Activated CD4-positive, CD25-positive, alpha-beta regulatory T cell treated with anti-CD3 and anti-CD28 coated beads, Interleukin-2, amount 50 U/mL, for 24 hours (primary cell): Measurements from ENCODE around the gene MICAL2.

Experiments used
- ATAC-seq, 2 donors: fragments of 150-1000 bp; cut with Tn5 transposase; one replicate each; pipeline ENCODE4 v1.10.0; 2021; ENCODE audit warnings: mild to moderate bottlenecking in 1 of 2, moderate library complexity in 1 of 2

The MICAL2 gene

GRCh38 chr11:12253843-12254281 lies 143.5 kb downstream of the MICAL2 start:
- ATAC-seq = no peak

- ATAC-seq = no peak
Measured at GRCh38 chr11:12258451-12258850, 148.1 kb downstream of the MICAL2 start.

DNA sequence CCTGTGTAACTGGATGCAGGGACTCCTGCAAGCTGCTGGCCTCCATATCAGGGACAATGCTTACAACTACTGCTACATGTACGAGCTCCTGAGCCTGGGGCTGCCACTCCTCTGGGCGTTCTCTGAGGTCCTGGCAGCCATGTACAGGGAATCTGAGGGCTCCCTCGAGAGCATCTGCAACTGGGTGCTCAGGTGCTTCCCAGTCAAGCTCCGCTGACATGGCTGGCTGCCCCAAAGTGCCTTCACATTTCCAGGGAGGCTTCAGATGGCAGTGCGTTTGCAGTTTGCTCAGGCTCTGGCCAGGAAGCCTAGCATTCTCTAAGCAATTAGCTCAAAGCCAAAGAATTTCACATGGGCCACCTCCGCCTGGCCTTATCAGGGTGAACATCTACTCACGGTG lies 149.6 kb downstream of the MICAL2 start:
- no peak for ATAC-seq

- ATAC-seq = no peak
Measured at GRCh38 chr11:12260731-12261521, 150.5 kb downstream of the MICAL2 start.

DNA sequence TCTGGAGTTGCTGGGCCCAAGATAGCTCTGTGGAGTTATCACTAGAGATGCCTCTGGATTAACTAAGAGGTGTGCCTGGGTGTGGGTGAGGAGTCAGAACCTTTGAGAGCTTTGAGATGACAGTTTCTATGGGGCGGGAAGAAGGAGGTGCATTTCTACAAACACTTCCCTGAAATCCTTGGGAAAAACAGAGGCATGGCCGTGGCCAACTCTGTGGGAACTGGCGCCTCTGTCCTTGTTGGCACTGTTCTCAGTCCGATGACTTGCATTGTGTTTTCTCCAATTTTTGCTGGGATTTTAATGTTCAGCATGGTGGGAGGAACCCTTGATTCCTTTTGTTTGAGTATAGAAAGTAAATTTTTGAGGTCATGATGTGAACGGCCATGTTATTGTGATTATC lies 151.2 kb downstream of the MICAL2 start:
- ATAC-seq = no peak

- ATAC-seq = no peak
Measured at GRCh38 chr11:12263141-12263693, 152.8 kb downstream of the MICAL2 start.

- ATAC-seq = no peak
Measured at GRCh38 chr11:12264361-12264760, 154.0 kb downstream of the MICAL2 start.

DNA sequence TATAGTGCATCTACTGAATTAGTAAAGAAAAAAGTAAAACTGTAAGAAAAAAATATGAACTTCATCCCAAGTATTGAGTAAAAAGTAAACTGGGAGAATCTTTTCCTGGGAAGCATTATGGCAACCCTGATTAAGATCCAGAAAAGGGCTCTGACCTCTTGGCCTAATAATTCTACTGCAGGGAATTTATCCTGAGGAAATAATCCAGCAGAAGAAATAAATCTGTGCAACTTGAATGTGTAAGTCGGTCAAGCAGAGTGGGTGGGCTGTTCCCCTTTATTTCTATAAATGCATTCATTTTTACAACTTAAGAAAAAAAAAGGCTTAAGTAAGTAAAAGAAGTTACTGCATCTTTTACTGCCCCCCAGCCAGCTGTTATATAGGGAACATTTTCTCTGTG lies 155.7 kb downstream of the MICAL2 start:
- ATAC-seq = no peak

GRCh38 chr11:12266943-12267342 lies 156.6 kb downstream of the MICAL2 start:
- ATAC-seq = no peak

DNA sequence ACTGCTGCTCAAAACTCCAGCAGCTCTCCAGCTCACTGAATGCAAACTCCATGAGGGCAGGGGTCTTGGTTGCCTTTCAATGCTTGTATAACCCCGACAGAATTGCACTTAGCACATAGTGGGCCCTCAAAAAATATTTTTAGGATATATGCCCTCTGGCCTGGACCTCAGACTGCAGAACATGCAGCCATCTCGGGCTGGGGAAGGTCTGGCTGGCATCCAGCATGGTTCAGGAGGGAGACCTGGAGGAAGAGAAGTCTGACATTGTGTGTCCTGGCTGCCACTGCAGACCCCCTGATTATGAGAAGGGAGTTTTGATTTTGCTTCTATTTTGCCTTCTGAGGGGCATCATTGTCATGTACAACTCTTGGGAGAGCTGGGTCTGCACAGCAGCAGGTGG lies 157.5 kb downstream of the MICAL2 start:
- no peak for ATAC-seq

- no peak for ATAC-seq
Measured at GRCh38 chr11:12269104-12269441, 158.7 kb downstream of the MICAL2 start.

DNA sequence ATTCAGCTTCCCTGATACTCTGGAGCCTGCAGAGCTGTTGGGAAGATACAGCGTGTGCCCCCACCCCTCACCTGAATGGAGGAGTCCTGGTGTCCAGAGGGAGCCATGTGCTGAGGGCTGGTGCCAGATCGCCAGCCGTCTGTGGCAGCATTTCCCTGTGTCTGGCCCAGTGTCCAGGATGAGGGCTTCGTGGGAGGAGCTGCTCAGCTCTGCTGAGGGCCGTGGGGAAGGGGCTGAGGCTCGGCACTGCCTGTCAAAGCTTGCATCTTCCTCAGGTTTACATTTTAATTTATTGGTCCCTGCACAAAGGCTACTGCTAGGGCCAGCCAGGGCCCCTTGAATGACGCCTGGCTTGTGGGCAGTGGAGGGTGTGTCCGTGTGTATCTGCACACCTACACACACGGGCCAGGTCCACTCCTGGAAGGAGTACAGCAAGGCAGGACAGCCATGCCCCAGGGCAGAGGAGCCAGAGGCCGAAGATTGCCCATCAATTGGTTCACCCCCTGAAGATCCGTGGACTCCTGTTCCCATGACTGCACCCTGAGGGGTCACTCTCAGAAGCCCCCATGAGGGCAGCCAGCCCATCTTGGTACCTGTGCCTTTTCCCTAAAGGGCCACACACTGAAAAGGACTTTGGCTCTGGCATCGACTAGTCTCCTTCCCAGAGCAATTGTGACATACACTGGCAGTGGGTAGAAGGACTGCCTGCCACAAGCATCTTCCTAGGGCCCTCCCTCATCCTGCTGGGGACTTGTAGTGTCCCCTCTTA lies 159.2 kb downstream of the MICAL2 start:
- ATAC-seq = no peak

DNA sequence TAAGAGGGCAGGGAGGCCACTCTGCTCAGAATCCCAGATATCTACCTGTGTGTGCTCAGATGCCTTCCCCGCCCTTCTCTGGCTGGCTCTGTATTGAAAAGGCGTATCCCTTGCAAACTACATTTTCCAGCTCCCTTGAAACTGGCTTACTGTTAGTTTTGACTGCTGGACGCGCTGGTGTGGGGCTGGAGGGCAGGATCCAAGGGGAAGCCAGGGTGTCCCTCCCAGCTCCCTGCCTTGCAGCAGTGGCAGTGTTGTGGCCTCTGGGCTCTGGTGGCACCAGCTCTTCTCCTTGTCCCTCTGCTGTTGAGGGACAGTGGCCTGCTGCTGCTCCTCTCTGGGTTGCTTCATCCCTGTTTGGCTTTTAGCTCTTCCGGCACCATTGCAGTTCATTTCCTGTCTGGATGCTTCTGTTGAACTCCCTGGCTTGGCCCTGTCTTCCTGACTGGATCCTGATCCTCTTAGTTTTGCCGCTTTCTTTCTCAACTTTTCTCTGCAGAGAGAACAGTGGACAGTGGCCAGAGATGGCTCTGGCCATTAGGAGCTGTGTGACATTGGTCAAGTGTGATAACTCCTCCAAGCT lies 159.9 kb downstream of the MICAL2 start:
- no peak for ATAC-seq

- ATAC-seq = no peak
Measured at GRCh38 chr11:12270817-12271216, 160.4 kb downstream of the MICAL2 start.

DNA sequence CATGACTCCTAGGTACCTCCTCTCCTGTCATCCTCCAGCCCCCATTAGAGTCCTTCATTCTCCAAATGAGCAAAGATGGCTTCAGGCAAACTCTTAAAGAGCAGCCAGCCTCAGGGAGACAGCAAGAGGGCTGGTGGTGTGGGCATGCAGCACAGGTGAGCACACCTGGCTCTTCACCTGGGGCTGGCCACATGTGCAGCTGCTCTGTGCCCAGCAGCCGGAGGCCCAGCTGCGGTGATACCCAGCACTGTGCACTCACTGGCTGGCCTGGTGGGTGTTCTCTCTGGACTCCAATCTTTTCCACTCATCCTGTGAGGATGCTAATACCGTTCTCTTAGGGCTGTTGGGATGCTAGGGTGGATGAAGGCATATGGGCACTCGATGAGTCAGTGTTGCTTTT lies 160.9 kb downstream of the MICAL2 start:
- ATAC-seq = no peak

DNA sequence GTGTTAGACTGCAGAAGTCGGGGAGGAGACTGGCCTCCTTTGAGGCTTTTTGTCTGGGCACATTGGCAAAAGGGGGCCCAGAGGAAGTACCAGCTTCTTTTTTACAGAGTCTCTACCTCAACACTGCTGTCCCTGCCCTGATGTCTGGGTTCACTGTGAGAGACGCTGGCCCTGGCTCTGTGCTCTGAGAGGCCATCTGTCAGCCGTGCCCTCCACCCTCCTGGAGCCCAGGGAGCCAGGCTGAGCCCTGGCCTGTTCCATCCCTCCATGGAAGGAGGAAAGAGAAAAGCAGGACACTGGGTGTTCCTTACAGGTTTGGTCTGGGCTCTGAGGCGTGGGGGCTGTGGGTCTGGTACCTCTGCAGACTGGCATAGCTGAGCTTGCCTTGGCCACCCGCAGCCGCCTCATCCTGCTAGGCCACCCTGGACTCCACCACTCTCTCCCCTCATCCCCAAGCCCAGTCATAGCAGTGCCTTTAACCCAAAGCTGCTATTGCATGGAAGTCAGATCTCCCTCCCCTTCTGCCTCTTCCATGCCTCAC lies 161.5 kb downstream of the MICAL2 start:
- ATAC-seq = no peak

DNA sequence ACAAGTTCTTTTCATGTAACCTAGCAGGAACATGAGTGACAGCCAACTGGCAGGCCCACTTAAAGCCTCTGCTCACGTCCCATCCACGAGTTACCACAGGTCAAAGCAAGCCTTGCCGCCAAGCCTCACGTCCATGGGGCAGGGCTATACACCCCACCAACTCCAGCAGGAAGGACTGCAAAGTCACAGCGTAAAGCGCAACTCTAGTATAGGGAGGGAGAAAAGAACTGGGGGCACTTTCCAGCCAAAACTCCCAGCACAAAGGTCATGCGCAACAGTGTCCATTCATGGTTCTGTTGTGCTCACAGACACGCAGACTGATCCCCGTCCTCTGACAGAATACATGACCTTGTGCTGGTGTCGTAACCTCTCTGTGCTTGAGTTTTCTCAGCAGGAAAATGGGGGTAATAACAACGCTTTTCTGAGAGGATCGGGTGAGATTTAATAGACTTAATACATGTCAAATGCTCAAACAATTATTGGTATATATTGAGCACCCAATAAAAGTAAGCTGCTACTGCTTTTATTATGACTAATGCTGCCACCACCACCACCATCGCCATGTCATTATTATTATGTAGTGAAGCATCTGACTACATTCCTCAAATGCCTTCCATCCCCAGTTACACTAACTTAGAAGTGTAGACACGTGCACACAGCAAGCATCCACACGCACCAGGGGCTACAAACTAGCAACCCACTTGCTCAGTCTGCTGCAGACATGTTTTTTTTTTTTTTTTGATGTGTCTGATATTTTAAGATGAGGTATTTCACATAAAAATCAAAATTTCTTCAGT lies 162.6 kb downstream of the MICAL2 start:
- no peak for ATAC-seq

DNA sequence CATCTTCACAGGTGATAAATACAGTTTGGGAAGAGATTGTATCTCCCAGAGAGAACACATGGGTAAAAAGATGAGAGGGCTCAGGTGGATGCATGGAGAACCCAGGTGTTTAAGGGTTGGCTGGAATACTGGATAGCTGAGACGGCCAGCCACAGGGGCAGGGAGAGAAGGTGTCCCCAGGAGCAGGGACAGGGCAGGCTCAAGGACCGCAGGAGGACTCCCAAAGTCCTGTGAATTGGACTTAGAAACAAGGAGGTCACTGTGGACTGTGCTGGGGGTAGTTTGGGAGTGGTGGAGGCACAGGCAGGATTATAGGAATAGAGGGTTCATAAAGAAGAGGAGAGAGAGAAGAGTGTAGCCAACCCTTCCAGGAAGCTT lies 163.2 kb downstream of the MICAL2 start:
- ATAC-seq = no peak

GRCh38 chr11:12274056-12274455 lies 163.7 kb downstream of the MICAL2 start:
- ATAC-seq = no peak

DNA sequence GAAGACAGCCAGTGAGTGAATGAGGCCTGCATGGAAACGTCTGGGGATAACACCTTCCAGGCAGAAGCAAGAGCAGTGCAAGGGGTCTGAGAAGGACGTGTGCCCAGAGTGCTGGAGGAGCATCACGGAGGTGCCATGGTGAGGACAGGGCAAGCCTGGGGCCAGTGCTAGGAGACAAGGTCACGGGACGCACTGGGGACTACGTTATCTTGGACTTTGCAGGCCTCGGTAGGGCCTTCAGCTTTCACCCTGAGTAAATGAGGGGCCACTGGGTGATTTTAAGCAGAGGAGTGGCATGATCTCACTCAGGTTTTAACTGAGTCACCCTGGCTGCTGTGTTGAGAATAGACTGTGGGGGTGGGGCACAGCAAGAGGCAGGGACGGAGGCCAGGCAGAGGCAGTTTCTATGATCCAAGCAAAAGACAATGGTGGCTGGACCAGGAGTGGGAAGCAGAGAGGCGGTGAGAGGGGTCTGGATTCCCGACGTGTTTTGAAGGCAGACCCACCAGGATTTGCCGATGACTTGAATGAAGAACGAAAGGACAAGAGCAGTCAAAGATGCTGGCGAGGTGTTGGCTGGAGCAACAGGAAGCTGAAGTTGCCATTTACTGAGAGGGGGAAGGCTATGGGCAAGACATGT lies 164.3 kb downstream of the MICAL2 start:
- no peak for ATAC-seq

DNA sequence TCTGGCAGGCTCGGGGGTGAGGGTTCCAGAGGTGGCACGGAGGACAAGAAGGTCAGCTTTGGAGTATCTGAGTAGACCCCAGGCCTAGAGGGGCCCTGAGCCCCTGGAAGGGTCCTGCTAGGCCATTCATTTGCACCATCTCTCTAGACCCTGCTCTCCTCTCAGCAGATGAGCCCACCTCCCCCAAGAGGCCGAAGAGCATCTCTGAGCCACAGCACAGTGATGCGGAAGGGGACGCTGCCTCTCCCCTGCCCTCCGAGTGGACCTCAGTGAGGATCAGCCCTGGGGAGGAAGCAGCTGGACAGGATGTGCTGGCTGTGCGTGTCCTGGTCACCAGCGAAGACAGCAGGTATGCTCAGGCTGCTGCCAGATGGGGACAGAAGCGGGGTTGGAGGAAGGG lies 165.4 kb downstream of the MICAL2 start:
- no peak for ATAC-seq

DNA sequence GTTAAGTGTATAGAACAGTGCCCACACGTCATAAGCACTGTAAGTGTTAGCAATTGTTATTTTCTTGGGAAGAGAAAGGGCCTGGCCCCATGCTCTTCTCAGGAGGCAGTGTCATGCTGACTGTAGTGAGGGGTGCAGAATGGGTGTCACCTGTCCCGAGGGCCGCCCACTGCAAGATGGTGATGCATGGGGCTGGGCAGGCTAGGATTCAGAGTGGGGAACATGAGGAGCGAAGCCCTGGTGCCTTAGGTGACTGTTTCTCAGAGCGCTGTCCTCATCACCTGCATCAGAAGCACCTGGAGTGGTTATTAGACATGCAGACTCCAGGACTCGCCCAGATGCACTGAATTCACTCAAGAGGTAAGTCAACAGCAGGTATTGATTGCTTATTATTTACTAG lies 166.0 kb downstream of the MICAL2 start:
- ATAC-seq = no peak
